Right lobe of liver (tissue), 4 donors: Measurements from ENCODE around the gene PROKR1.

ENCODE experiments used
- CTCF ChIP-seq, 4 donors: fragments of 200-600 bp in 3 of 4; fragments of 450-650 bp in 1 of 4; IDR thresholded peaks; one replicate each; pipeline versions ENCODE4 v1.5.1 to v1.8.0; 2016 to 2022; ENCODE audit warnings: antibody characterized with exemption in 4 of 4, mild to moderate bottlenecking in 2 of 4
- POLR2A ChIP-seq: fragments of 450-650 bp; IDR thresholded peaks from one replicate; pipeline ENCODE4 v1.6.1; 2017; ENCODE audit warnings: antibody characterized with exemption, mild to moderate bottlenecking
- donor health status: DM: no; HTN: no; CAD: no.
- donor health status: DM: no; HTN: no; CAD: no.
- donor health status: DM: no; HTN: yes; CAD: no.

DNA sequence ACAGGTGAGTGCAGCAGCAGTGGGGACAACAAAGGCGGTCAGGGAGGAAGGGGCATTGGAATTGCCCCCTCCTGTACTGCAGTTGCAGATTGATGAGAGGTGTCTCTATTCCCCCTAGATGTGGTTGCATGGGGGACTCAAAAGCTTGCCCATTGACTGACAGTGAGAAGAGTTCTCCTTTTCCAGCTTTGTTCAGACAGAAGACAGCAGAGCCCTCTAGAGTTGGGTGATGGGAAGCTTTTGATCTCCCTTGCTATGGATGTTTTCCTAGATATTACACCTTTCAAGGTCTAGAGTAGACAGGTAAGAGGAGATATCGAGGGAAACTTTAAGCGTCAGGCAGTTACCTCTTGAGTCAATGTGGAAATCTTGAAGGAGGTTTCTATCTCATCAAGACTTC lies 2.9 kb downstream of the PROKR1 start:
- TF ChIP-seq CTCF (IDR thresholded peaks at IDR 0.05) (peak; percentile 35 to 52 (median 44)), POLR2A (no peak)
